NCI-H1092 (cell line): ENCODE measurements around the gene FSTL3.
"Not testable (repeated sequence)": the region's sequence is repeated elsewhere in the genome, so short reads cannot be mapped to it uniquely, and the experiment has no call there.

ENCODE experiments used
- DNase-seq: peaks from one replicate; lab custom pipeline; 2025; lab: John Stamatoyannopoulos, UW

Gene FSTL3

GRCh38 chr19:682678-683320, 6.6 kb downstream of the FSTL3 start:
- DNase-seq = no peak

DNA sequence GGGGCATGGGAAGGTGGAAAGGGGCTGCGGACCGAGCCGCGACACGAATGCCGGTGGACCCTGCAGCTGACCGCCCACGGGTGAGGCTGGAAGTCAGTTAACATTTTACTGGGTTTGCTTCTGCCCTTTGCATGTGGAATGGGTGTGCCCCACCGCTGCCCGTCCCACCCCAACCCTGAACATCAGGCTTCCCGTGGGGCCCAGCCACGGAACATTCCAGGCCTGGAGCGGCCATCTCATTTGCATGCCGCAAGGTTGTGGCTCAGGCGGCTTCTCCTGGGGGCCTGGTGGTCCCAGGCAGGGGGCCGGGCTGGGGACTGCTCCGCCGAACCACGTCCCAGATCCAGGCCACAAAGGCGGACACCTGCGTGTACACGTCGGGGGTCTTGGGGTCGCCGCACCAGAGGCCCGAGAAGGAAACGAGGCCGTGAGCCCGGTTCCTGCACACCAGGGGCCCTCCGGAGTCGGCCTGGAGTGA, 9.3 kb downstream of the FSTL3 start:
- DNase-seq = no peak

GRCh38 chr19:686589-687297, 10.6 kb downstream of the FSTL3 start:
- DNase-seq = no peak

- no peak for DNase-seq
These were observed 11.5 kb downstream of the FSTL3 start for GRCh38 chr19:687569-688166.

DNA sequence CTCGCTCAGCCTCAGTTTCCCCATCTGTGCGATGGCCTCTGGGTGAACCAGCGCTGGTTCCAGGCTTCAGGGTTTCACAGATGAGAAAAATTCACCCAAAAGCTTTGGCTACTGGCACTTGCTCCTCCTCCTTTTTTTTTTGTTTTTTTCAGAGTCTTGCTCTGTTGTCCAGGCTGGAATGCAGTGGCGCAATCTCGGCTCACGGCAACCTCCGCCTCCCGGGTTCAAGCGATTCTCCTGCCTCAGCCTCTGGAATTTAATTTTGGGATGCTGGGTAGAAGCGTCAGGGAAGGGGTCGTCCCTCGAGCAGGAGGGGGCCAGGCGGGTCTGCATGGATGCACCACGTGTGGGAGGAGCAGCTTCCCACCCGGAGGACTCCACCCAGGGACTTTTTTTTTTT, 12.0 kb downstream of the FSTL3 start:
- DNase-seq = no peak

DNA sequence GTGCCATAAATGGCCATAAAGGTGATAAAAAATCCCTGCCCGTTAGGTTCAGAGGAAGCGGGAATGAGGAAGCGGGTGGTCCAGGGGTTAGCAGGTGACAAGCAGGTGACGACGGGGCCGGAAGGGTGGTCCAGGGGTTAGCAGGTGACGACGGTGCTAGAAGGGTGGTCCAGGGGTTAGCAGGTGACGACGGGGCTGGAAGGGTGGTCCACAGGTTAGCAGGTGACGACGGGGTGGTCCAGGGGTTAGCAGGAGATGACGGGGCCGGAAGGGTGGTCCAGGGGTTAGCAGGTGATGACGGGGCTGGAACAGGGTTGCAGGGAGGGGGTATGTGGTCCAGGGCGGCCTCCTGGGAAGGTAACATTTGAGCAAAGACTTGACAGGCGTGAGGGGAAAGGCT, 12.8 kb downstream of the FSTL3 start:
- no peak for DNase-seq

DNA sequence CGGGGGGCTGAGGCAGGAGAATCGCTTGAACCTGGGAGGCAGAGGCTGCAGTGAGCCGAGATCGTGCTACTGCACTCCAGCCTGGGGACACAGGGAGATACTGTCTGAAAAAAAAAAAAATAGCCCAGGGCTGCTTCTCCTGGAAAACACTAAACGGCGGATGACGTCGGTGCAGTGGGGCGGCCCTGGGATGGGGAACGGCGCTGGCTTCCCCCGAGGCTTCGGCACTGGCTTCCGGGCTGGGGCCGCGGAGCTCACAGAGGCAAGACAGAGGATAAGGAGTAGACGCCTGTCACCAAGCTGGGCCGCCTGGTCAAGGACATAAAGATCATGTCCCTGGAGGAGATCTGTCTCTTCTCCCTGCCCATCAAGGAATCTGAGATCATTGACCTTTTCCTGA, 14.0 kb downstream of the FSTL3 start:
- DNase-seq = no peak

GRCh38 chr19:694481-695351, 18.5 kb downstream of the FSTL3 start:
- DNase-seq = no peak

DNA sequence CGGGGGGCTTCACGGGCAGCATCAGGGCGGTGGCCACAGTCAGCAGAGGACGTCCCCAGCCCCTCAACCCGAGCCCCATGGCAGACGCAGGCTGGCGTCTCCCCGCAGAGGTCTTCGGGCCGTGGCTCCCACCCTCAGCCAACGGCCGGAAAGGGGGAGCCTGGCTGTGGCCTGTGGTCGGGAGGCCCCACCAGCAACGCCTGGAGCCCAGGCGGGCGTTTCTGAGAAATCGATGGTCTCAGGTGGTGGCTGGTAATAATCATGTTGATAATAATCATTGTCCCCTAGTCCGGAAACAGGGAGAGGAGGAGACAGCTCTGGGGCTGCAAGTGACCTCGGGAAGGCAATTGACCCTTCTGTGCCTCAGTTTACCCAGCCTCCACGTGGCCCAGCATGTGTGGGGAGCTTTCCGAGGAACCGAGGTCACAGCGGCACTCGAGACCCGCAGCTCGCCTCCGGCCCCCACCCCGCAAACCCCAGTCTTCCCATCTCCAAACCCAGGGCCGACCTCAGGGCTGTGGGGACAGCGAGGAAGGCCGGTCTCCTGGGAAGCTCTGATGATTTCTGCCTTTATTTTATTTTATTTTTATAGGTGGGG, 19.3 kb downstream of the FSTL3 start, which contains the start of gene PRSS57:
Gene PRSS57 (minus strand): TSS at position 101 of the 598 bp plus-strand sequence. CDS start 22 bp downstream, at position 79.
- DNase-seq = no peak

DNA sequence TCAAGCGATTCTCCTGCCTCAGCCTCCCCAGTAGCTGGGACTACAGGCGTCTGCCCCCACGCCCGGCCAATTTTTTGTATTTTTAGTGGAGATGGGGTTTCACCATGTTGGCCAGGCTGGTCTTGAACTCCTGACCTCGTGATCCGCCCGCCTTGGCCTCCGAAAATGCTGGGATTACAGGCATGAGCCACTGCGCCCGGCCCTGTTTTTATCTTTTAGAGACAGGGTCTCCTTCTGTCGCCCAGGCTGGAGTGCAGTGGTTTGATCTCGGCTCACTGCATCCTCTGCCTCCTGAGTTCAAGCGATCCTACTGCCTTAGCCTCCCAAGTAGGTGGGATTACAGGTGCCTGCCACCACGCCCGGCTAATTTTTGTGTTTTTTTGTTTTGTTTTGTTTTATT, 22.3 kb downstream of the FSTL3 start:
- DNase-seq = not testable (repeated sequence)

DNA sequence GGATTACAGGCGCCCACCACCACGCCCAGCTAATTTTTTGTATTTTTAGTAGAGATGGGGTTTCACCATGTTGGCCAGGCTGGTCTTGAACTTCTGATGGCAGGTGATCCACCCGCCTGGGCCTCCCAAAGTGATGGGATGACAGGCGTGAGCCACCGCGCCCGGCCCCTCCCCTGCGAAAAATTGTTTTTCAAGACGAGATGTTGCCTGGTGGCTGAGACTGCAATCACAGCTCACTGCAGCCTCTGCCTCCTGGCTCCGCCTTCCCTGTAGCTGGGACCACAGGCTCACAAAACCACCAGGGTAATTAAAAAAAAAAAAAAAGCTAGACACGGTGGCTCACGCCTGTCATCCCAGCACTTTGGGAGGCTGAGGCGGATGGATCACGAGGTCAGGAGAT, 23.7 kb downstream of the FSTL3 start:
- not testable (repeated sequence) for DNase-seq

DNA sequence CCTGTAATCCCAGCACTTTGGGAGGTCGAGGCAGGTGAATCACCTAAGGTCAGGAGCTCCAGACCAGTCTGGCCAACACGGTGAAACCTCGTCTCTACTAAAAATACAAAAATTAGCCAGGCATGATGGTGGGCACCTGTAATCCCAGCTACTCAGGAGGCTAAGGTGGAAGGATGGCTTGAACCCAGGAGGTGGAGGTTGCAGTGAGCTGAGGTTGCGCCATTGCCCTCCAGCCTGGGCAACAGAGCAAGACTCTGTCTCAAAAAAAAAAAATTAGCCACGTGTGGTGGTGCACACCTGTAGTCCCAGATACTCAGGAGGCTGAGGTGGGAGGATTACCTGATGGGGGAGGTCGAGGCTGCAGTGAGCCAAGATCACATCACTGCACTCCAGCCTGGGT, 26.7 kb downstream of the FSTL3 start:
- not testable (repeated sequence) for DNase-seq

- DNase-seq = no peak
These were observed 27.1 kb downstream of the FSTL3 start for GRCh38 chr19:703329-703650.

GRCh38 chr19:703651-704446, 27.7 kb downstream of the FSTL3 start:
- DNase-seq = no peak

DNA sequence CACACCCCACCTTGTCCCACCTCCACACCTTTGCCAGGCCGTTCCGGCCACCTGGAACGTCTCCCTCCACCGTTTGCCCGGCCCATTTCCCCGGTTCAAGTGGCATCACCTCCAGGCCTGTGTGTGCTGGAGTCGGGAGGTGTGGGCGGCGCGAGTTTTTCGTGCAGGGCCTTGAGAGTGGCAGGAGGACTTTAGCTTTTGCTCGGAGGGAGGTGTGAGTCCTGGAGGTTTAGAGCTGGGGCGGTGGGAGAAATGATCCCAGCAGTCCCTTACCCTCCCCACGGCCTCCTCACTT, 28.2 kb downstream of the FSTL3 start:
- DNase-seq = no peak

DNA sequence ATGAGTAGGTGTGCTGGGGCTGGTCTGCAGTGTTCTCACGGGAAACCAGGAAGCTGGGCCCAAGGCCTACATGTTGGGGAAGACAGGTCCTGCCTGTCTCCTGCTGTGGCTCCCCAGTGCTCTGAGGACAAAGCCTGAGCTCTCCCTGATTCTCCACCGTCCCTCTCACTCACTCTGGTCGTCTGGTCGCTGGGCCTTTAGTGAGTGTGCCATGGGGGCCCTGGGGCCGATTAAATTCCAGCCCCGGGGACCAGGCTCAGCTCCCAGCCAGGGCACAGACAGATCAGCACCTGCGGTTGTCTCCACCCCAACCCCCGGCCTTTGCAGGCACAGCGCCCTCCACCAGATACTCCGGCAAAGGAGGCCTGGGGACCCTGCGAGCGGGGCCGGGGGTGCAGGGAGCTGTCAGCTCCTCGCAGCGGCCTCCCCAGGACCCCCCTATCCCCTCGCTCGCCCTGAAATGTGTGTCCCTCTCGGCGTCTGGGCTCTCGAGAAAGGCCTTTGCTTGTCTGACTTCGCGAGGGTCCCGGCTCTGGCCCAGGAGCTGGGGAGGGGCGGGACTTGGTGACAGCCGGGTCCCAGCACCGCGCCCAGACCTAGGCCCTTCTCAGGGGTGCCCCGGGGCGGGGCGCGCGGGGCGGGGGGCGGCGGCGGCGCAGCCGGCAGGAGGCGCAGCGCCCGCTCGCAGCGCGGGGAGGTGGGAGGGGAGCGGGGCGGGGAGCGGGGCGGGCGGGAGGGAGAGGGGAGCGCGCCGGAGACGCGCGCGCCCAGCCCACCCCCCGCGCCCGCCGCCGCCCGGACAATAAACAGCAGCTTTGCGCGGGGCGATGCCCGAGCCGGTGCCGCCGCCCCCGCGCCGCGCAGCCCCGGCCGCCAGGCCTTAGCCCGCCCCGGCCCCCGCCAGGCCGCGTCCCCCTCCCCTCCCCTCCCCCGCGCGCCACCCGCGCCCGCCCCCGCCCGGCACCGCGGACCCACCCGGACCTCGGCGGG, 32.3 kb downstream of the FSTL3 start, which contains the start of gene PALM:
Gene PALM (plus strand): TSS at position 782 of the 990 bp plus-strand sequence. CDS start 212 bp downstream, outside the sequence.
- peak; percentile 18 for DNase-seq

- no peak for DNase-seq
These were observed 33.2 kb downstream of the FSTL3 start for GRCh38 chr19:709196-709964.

DNA sequence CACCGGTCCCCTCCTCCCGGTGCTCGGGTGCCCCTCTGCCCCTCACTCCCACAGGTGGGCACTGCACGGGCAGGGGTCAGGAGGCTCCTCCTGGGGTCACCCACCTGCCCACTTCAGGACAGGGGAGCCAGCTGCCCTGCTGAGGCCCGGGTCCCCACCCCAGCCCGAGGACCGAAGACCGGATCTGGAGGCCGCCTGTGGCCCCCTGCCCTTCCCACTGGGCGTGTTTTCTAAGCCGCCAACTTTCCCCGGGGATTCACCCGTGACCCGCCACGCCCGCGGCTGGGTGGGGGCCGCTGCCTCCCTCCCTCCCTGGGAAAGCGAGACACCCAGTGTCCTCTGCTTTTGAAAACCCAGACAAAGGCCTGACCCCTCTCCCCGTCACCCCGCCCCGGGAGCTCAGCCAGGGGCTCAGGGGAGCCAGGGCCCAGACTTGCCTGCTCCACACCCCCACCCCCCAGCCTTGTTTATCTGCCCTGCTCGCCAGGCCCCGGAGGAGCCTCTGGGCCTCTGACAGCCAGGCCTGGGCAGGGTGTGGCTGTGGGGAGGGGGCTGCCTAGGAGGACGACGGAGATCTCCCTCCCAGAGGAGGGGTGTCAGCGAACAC, 33.9 kb downstream of the FSTL3 start:
- DNase-seq = no peak

DNA sequence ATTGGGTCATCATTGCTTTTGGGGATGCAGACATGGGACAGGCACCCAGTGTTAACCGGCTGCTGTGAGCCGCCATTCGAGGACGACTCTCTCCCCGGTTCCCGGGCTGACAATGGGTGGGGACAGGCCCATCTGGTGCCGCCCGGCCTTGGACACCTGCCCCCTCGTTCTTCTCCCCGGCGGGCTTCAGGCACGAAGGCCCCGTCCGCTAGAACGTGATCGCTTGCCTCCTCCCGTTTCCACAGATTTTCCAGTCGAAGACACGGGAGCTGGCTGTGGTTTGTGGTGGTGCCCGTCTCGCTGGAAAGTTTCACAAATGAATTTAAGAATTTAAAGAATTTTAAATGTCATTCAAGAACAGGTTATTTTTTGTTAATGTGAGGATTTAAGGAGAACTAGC, 34.6 kb downstream of the FSTL3 start:
- DNase-seq = no peak
